ENCODE measurements around the gene SERHL2.
"Not testable (repeated sequence)": the region's sequence is repeated elsewhere in the genome, so short reads cannot be mapped to it uniquely, and the experiment has no call there.

SERHL2 gene

DNA sequence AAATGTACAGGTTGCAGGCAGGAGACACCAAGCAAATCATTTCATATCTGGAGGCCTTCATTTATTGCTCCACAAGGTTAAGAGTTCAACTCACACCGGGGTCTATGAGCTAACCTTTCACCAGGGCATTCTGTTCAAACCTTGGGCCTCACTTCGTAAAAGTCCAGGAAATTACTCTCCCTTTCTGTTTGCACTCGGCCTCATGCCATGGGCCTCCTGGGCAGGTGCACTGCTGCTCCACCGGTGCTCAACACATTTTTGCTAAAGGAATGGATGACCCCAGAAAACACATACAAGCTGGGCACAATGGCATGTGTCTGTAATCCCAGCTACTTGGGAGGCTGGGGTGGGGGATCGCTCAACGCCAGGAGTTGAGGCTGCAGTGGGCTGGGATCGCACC is 17.6 kb upstream of the SERHL2 start:
- DNase-seq: no peak

GRCh38 chr22:42536634-42537033 is 17.1 kb upstream of the SERHL2 start:
- not testable (repeated sequence) for DNase-seq

DNA sequence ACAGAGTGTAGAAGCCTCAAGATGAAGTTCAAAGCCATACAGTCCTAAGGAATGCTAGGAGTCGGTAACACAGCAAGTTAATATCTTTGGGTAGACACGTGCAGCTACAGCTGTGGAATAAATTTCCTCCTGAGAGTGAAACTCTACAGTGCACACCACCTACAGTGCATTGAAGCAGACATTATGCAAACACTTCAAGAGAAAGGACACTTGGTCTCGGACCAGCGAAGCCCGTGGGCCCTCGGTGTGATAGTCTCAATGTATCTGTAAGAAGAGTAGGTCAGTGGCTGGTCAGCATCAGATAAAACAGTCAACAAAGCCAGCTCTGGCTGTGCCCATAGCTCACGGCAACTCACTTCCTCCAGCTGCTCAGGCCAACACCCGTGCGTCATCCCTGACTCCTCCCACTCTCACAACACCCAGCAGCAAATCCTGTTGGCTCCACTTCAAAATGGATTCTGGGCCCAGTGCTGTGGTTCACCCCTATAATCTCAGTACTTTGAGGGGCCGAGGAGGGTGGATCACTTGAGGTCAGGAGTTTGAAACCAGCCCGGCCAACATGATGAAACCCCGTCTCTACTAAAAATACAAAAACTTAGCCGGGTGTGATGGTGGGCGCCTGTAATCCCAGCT is 16.4 kb upstream of the SERHL2 start:
- DNase-seq: not testable (repeated sequence)

GRCh38 chr22:42539236-42539771 is 14.5 kb upstream of the SERHL2 start:
- not testable (repeated sequence) for DNase-seq

- no peak for DNase-seq
Measured at GRCh38 chr22:42544686-42545085, 9.1 kb upstream of the SERHL2 start.

DNA sequence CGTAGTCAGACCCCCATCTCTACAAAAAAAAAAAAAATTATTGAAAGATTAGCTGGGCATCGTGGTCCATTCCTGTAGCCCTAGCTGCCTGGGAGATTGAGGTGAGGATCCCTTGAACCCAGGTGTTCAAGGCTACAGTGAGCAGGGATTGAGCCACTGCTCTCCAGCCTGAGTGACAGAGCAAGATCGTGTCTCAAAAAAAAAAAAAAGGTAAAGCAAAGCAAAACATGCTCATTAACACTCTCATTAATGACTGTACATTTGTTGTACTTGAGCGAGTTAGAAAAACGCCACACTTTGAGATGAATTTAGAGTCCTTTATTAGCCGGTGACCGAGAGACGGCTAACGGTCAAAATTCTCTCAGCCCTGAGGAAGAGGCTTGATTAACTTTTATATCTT is 6.2 kb upstream of the SERHL2 start:
- DNase-seq: no peak

GRCh38 chr22:42548126-42548525 is 5.6 kb upstream of the SERHL2 start:
- DNase-seq: not testable (repeated sequence)

- no peak for DNase-seq
Measured at GRCh38 chr22:42548597-42549330, 5.0 kb upstream of the SERHL2 start.

DNA sequence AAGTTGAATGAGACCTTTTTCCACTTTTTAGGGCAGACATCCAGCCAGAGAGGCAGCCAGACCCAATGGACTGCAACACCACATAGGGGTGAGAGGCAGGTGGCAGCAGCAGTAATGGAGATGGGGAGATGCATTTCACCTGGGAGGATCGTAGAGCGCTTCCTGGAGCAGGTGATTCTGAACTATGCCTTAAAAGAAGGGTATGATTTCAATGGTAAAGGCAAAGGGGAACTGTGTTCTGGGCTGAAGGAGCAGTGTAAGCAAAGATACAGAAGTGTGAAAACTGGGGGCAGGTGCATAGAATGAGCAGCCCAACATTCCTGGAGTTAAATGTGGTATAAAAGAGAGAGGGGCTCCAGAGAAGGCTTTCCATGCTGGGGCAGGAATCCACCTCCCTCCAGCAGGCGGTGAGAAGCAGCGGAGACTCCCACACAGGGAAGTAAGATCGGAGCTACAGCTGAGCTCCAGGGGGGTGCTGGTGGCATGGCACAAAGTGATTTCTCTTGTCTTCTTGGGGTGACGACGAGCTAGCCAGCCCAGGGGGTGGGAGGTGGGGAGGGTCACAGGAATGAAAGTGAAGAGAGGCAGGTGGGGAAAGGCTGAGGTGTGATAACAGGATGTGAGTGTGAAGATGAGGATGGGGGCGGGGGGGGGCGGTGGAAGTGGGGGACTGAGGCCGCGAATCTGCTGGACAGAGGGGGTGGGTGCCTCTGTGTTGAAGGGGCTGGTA is 4.3 kb upstream of the SERHL2 start:
- DNase-seq: no peak

- not testable (repeated sequence) for DNase-seq
Measured at GRCh38 chr22:42552294-42552647, 1.5 kb upstream of the SERHL2 start.

DNA sequence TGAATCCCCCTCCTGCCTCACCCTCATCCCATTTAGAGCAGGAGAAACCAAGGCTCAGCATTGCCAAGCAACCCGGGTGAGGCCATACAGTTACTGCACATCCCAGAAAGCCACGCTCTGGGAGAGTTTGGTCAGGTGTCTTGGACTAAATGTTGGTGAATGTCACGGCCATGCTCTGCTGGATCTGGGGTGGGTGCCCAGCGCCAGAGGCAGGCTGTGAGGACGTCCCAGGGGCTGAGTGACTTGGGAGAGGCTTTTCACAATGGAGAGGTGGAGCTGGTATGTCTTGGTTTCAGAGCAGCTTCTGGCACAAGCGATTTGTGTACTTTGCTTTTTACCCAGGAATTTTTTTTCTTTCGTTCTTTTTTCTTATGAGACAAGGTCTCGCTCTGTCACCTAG is 6.6 kb downstream of the SERHL2 start:
- DNase-seq: no peak

GRCh38 chr22:42560781-42561180 is 7.0 kb downstream of the SERHL2 start:
- DNase-seq: no peak

DNA sequence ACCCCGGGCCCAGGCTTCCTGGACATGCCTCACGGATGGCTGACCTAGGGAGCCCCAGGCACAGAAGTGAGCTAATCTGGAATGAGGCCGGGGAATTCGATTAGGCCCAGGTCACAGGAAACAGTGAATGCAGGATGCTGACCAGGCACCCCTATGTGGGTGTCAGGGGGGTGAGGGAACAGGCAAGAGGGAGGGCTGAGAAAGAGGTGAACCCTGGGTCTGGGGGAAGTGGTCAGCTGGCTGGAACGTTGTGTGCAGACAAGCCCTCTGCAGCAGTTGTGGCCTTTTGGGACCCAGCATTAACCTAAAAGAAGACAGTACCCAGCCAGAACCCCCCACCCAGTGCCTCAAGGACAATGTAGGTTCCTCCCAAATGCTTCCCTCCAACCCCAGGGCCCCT is 8.1 kb downstream of the SERHL2 start:
- no peak for DNase-seq

DNA sequence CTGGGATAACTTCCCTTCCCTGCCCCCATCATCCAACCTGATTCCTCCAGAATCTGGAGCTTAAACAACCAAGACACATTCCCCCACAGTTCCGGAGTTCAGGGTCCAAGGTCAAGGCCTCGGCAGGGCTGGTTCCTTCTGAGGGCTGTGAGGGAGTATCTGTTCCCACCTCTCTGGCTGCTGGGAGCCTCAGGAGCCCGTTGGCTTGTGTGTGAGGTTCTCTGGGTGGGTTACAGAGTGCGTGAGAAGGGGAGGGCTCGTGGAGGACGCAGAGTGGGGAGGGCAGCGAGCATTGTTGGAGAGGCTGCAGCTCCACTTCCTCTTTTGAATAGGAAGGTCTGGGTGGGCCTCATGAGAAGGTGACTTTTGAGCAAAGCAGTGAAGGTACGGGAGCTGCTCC is 8.5 kb downstream of the SERHL2 start:
- no peak for DNase-seq

DNA sequence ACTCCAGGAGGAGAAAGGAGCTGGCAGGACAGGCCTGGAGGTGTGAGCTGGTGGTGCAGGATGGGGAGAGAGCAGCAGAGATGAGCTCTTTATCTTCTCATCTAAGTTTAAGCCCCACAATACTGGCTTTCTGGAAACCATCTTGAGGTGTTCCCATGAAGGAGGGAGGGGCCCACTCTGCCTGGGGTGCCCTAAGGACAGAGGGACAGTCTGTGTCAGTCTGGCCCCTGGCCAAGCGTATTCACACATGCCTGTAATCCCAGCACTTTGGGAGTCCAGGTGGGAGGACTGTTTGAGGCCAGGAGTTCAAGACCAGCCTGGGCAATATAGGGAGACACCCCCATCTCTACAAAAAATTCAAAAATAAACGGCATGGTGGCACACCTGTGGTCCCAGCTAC is 8.9 kb downstream of the SERHL2 start:
- no peak for DNase-seq

DNA sequence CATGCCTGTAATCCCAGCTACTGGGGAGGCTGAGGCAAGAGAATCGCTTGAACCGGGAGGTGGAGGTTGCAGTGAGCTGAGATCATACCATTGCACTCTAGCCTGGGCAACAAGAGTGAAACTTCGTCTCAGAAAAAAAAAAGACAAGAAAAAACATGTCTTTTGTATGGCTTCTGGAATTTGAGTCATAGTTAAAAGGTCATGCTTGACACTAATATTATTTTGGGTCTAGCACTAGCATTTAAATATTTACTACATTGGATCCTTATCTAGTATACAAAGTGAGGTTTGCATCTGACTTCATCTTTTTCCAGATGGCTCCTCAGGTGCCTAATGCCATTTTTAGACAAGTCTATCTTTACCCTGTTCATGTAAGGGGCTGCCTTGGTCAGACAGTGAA is 10.2 kb downstream of the SERHL2 start:
- not testable (repeated sequence) for DNase-seq

- DNase-seq: no peak
Measured at GRCh38 chr22:42564699-42565098, 10.9 kb downstream of the SERHL2 start.

- no peak for DNase-seq
Measured at GRCh38 chr22:42565956-42566355, 12.2 kb downstream of the SERHL2 start.

GRCh38 chr22:42567950-42568349 is 14.2 kb downstream of the SERHL2 start:
- DNase-seq: not testable (repeated sequence)

GRCh38 chr22:42570580-42570979 is 16.8 kb downstream of the SERHL2 start:
- not testable (repeated sequence) for DNase-seq

DNA sequence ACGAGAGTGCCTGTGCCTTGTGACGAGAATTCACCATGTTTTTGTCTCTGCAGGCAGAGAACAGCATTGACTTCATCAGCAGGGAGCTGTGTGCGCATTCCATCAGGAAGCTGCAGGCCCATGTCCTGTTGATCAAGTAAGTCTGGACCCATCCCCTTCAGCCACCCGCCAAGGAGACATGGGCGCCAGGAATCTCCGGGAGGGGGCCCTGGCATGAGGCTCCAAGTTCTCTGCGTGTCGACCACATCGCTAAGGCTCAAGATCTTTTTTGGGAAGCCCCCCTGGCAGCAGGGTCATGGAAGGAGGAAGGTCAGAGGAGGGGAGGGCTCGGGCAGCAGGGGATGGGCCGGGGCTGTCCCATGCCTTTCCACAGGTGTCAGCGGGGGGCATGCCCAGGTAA is 17.3 kb downstream of the SERHL2 start:
- not testable (repeated sequence) for DNase-seq

DNA sequence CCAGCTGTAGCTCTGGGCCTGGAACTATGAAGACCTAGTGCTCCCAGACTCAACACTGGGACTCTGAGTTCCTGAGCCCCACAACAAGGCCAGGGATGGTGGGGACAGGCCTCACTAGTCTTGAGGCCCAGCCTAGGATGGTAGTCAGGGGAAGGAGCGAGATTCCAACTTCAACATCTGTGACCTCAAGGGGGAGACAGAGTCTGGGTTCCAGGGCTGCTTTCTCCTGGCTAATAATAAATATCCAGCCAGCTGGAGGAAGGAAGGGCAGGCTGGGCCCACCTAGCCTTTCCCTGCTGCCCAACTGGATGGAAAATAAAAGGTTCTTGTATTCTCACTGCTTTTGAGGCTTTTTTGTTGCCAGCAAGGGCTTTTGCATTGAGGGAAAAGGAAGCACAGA is 20.3 kb downstream of the SERHL2 start:
- DNase-seq: not testable (repeated sequence)

DNA sequence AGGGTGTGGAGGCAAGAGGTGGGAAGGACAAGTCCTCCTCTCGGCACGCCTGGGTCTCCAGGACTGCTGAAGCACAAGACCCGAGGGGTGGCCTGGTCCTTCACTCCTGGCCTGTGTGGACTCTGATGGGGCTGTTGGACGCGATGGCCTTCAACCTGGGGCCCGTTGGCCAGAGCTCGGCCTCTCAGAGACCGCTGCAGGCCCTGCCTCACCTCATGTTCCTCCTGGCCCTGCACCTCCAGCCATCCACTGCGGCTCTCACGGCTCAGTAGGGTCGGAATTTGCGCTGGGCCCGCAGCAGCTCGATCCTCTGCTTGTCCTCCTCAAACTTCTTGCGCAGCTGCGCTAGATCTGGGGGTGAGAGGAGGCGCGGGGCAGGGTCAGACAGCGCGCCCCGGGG is 20.7 kb downstream of the SERHL2 start:
- DNase-seq: not testable (repeated sequence)

Measured in cerebellar nuclear complex (tissue), 1 donor.